Neural progenitor cell (in vitro differentiated cells): Measurements from ENCODE around the gene HAL. TPM values are rescaled to one million over a fixed set of nuclear protein-coding genes. Genes with fewer than 3 reads are reported as not detected.
A peak's percentile ranks its signal among the peaks of the same experiment; 100 is the strongest.

Experiments
- DNase-seq: peaks from one replicate; pipeline ENCODE4 v3.0.0-alpha.2; 2016; ENCODE audit warnings: low spot score
- H2AFZ ChIP-seq: fragments of 200-600 bp; sonication (generic); replicated peaks from 2 replicates; pipeline ENCODE4 v1.6.1; 2016; ENCODE audit warnings: antibody characterized with exemption
- H3F3A ChIP-seq: fragments of 200-600 bp; sonication (generic); 2 replicates; pipeline ENCODE4 v1.6.1; 2016; ENCODE audit warnings: antibody characterized with exemption, low read depth
- H3K27ac ChIP-seq: fragments of 200-600 bp; sonication (generic); 2 replicates; pipeline ENCODE4 v1.5.1; 2016; ENCODE audit warnings: mild to moderate bottlenecking
- H3K27me3 ChIP-seq: fragments of 200-600 bp; sonication (generic); 2 replicates; pipeline ENCODE4 v1.6.1; 2016; ENCODE audit warnings: mild to moderate bottlenecking, moderate library complexity
- H3K36me3 ChIP-seq: fragments of 200-600 bp; sonication (generic); 2 replicates; pipeline ENCODE4 v1.5.1; 2016
- H3K4me1 ChIP-seq: fragments of 200-600 bp; sonication (generic); 2 replicates; pipeline ENCODE4 v1.6.1; 2016; ENCODE audit warnings: mixed run types
- H3K4me2 ChIP-seq: fragments of 200-600 bp; sonication (generic); 2 replicates; pipeline ENCODE4 v1.6.1; 2016
- H3K4me3 ChIP-seq: fragments of 200-600 bp; sonication (generic); 2 replicates; pipeline ENCODE4 v1.5.1; 2016
- H3K79me2 ChIP-seq: fragments of 200-600 bp; sonication (generic); 2 replicates; pipeline ENCODE4 v1.6.1; 2016; ENCODE audit warnings: low read depth
- H3K9ac ChIP-seq: fragments of 200-600 bp; sonication (generic); 2 replicates; pipeline ENCODE4 v1.6.1; 2016
- H3K9me3 ChIP-seq: fragments of 200-600 bp; sonication (generic); 2 replicates; pipeline ENCODE4 v1.5.1; 2016; ENCODE audit warnings: low read depth
- H4K20me1 ChIP-seq: fragments of 200-600 bp; sonication (generic); 2 replicates; pipeline ENCODE4 v1.6.1; 2016; ENCODE audit warnings: low read depth
- H3K27ac Mint-ChIP-seq: 3 replicates; pipeline ENCODE4 v1.8.0; 2021; ENCODE audit warnings: mixed read lengths
- H3K27me3 Mint-ChIP-seq: 2 replicates; pipeline ENCODE4 v1.8.0; 2022; ENCODE audit warnings: low read depth, mild to moderate bottlenecking, inconsistent platforms, moderate library complexity, mixed read lengths; ENCODE audit not compliant: insufficient read depth
- H3K36me3 Mint-ChIP-seq: 3 replicates; pipeline ENCODE4 v1.8.0; 2021; ENCODE audit warnings: mixed read lengths
- H3K4me1 Mint-ChIP-seq: 3 replicates; pipeline ENCODE4 v1.8.0; 2021; ENCODE audit warnings: mixed read lengths
- H3K4me3 Mint-ChIP-seq: 3 replicates; pipeline ENCODE4 v1.8.0; 2021; ENCODE audit warnings: mild to moderate bottlenecking, moderate library complexity, mixed read lengths
- H3K9me3 Mint-ChIP-seq: 3 replicates; pipeline ENCODE4 v1.8.0; 2020; ENCODE audit warnings: mixed read lengths
- CTCF ChIP-seq: fragments of 200-600 bp; sonication (generic); IDR thresholded peaks from 2 replicates; pipeline ENCODE4 v1.5.1; 2017; ENCODE audit warnings: antibody characterized with exemption, mild to moderate bottlenecking
- EZH2 ChIP-seq: fragments of 200-600 bp; sonication (generic); IDR thresholded peaks from 2 replicates; pipeline ENCODE4 v1.6.1; 2017; ENCODE audit warnings: antibody characterized with exemption, mild to moderate bottlenecking, moderate library complexity
- EZH2phosphoT487 ChIP-seq: fragments of 200-600 bp; sonication (generic); IDR thresholded peaks from 2 replicates; pipeline ENCODE4 v1.6.1; 2017; ENCODE audit warnings: antibody characterized with exemption
- total RNA-seq: library from RNA; depleted of rRNA; stranded (reverse); fragments of >200 nt; gene quantifications from 2 replicates; pipeline ENCODE4 v1.2.3, GENCODE V29; 2015; ENCODE audit warnings: low replicate concordance

Gene HAL
- total RNA-seq, 1 donor from 2014 or later = 0.06 TPM

GRCh38 chr12:96039516-96039915 is 43.4 kb upstream of the HAL start:
- no peaks in the 10 kb centered on the region for H3K36me3 Mint-ChIP-seq
- Histone ChIP-seq H3K4me2 (no peak overlapping the region), H3K4me1 (no peaks in the 10 kb centered on the region), H3K9me3 (no peaks in the 10 kb centered on the region), H3K36me3 (no peaks in the 10 kb centered on the region), H4K20me1 (no peaks in the 10 kb centered on the region), H3F3A (peaks cover 9% of the 10 kb centered on the region), H3K79me2 (peaks cover 5% of the 10 kb centered on the region), H3K27me3 (no peaks in the 10 kb centered on the region), H2AFZ (no peak overlapping the region), H3K27ac (no peak overlapping the region), H3K4me3 (no peak overlapping the region), H3K9ac (no peak overlapping the region)
- H3K27ac Mint-ChIP-seq = no peak overlapping the region
- peaks cover 3% of the 10 kb centered on the region for H3K4me1 Mint-ChIP-seq
- H3K9me3 Mint-ChIP-seq = no peaks in the 10 kb centered on the region
- no peak for TF ChIP-seq EZH2
- TF ChIP-seq CTCF = no peak
- TF ChIP-seq EZH2phosphoT487 = no peak
- H3K4me3 Mint-ChIP-seq = no peak overlapping the region
- no peak for DNase-seq
- no peaks in the 10 kb centered on the region for H3K27me3 Mint-ChIP-seq

GRCh38 chr12:96036765-96037455 is 40.8 kb upstream of the HAL start:
- DNase-seq = no peak
- Histone ChIP-seq H3K4me2 (no peak overlapping the region), H2AFZ (no peak overlapping the region), H3K9me3 (no peaks in the 10 kb centered on the region), H3K4me3 (no peak overlapping the region), H3K4me1 (peaks cover 24% of the 10 kb centered on the region), H3K27me3 (no peaks in the 10 kb centered on the region), H3F3A (peaks cover 12% of the 10 kb centered on the region), H3K36me3 (no peaks in the 10 kb centered on the region), H3K9ac (no peak overlapping the region), H3K79me2 (peaks cover 31% of the 10 kb centered on the region), H3K27ac (no peak overlapping the region), H4K20me1 (peaks cover 12% of the 10 kb centered on the region)
- TF ChIP-seq EZH2 (no peak), EZH2phosphoT487 (no peak), CTCF (no peak)
- Mint-ChIP-seq H3K27ac (no peak overlapping the region), H3K36me3 (no peaks in the 10 kb centered on the region), H3K4me3 (no peak overlapping the region), H3K9me3 (no peaks in the 10 kb centered on the region), H3K4me1 (peaks cover 7% of the 10 kb centered on the region), H3K27me3 (no peaks in the 10 kb centered on the region)

GRCh38 chr12:96035283-96036236 is 39.4 kb upstream of the HAL start, which contains the start of gene LTA4H:
Gene LTA4H (minus strand): TSS chr12:96035587. CDS start chr12:96035519, 68 bp downstream.
- Histone ChIP-seq H3K4me2 (peak within 1 kb of the TSS; percentile 88), H3K9ac (peak within 1 kb of the TSS; percentile 69), H3F3A (peaks cover 12% of the 10 kb centered on the region), H3K27me3 (no peaks in the 10 kb centered on the region), H3K4me1 (peaks cover 24% of the 10 kb centered on the region), H3K36me3 (no peaks in the 10 kb centered on the region), H3K79me2 (peaks cover 44% of the 10 kb centered on the region), H3K4me3 (peak within 1 kb of the TSS; percentile 86), H3K9me3 (no peaks in the 10 kb centered on the region), H3K27ac (peak within 1 kb of the TSS; percentile 22), H2AFZ (peak within 1 kb of the TSS; percentile 89), H4K20me1 (peaks cover 20% of the 10 kb centered on the region)
- Mint-ChIP-seq H3K9me3 (no peaks in the 10 kb centered on the region), H3K36me3 (no peaks in the 10 kb centered on the region), H3K4me3 (no peak within 1 kb of the TSS), H3K4me1 (peaks cover 7% of the 10 kb centered on the region), H3K27me3 (no peaks in the 10 kb centered on the region), H3K27ac (no peak within 1 kb of the TSS)
- no peak for TF ChIP-seq CTCF
- TF ChIP-seq EZH2 = no peak
- TF ChIP-seq EZH2phosphoT487 = no peak
- DNase-seq = peak; percentile 100
